Measurements from ENCODE around the gene MVK. TPM values are rescaled to one million over a fixed set of nuclear protein-coding genes. Genes with fewer than 3 reads are reported as not detected.
A peak's percentile ranks its signal among the peaks of the same experiment; 100 is the strongest.

MVK gene
- total RNA-seq, 1 donor from 2014 or later: 24.4 TPM

DNA sequence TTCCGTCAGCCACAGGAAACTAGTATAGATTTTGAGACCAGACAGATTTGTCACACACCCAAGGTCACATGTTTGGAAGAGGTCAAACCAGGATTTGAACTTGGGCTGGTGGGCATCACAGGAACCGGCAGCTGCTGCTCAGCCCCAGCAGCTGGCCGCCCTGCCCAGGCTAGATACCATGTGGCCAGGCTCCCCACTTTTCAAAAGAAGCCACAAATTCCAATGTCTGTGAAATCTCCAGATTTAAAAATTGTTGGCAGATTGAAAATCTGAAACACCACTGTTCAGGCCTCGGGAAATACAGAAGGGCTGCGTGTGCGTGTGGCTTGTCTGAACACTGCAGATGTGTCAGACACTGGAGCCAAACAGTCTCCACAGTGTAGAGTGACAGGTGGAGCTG lies 30.7 kb upstream of the MVK start:
- intact Hi-C loops (cut with DNase I): no loop called here
- ATAC-seq: no peak
- DNase-seq (ENCODE audit: low spot score): no peak

DNA sequence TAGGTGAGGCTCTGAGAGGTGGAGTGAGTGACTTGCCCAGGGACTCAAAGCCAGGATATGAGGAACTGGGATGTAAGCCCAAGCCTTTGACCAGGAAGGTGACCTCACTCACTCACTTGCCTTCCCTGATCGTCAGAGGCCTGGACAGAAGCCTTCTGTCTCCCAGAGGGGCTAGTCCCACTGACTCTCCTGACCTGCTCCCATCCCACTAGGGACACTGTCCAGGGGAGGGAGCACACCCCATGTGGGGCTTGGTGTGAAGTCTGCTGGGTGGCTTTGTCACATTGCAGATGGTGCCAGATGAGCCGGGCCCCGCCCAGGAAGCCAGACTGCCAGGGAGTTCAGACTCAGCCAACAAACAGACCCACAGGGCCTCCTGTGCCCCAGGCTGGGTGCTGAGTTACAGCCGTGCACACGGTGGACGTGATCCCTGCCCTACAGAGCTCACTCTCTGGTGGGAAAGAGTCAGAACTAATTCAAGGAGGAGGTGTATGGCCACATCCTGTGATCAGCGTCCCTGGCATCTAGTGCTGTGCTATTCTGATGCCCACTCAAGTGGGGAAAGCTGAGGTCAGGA lies 28.6 kb upstream of the MVK start:
- intact Hi-C loops (cut with DNase I): no loop called here
- DNase-seq (ENCODE audit: low spot score): no peak
- peak; percentile 27 for ATAC-seq

DNA sequence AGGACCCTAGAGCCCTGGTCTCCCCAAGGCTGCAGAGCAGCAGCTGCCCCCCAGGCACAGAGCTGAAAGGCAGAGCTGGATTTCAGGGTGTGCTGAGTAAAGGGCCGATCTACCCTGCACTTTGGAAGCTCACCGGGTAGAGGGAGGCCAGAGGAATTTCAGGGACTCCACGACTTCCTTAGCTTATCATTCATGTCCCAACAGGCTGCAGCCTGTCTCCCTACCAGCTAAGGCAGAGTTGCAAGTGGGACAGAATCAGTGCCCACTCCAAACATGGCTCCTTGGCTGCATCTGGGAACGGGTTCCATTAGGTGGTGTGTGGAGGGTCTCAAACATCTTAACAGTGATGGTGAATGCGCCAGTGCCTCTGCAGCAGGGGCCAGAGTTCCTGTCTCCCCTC lies 27.8 kb upstream of the MVK start:
- DNase-seq (ENCODE audit: low spot score): no peak
- intact Hi-C loops (cut with DNase I): no loop called here
- ATAC-seq: no peak

DNA sequence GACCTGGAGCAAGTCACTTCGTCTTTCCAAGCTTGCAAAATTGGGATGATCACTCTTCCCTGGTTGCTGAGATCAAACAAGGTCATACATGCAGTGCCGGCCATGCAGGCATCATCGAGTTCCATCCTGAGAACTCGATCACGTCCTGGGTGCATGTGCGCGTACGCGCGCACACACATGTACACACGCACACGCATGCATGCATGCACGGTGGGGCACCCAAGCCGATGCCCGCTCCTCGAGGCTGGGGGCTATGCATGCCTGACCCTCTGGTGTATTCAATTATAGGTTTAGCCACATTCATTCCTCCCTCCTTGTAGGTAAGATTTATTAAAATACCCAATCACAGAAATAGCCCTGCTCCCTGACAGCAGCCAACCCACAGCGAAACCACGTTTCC lies 26.3 kb upstream of the MVK start:
- no peak for DNase-seq (ENCODE audit: low spot score)
- no peak for ATAC-seq
- intact Hi-C loops (cut with DNase I): no loop called here

DNA sequence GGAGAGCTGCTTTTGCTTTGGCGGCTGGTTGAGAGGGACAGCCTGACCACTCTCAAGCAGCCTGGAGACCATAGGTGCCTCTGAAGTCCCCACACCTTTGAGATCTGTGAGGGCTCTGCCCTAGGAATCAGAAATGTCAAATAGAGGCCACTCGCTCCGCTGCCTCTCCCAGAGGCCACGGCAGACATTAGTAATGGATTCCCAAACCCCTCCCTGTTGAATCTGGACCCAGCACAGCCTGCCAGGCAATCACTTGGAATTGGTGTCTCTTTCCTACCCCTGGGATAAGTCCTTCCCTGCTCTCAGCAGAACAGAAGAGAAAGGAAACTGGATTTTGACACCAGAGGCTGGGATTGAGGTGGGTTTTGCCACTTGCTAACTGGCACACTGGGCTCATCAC lies 25.3 kb upstream of the MVK start:
- ATAC-seq: no peak
- no peak for DNase-seq (ENCODE audit: low spot score)
- intact Hi-C loops (cut with DNase I): no loop called here

DNA sequence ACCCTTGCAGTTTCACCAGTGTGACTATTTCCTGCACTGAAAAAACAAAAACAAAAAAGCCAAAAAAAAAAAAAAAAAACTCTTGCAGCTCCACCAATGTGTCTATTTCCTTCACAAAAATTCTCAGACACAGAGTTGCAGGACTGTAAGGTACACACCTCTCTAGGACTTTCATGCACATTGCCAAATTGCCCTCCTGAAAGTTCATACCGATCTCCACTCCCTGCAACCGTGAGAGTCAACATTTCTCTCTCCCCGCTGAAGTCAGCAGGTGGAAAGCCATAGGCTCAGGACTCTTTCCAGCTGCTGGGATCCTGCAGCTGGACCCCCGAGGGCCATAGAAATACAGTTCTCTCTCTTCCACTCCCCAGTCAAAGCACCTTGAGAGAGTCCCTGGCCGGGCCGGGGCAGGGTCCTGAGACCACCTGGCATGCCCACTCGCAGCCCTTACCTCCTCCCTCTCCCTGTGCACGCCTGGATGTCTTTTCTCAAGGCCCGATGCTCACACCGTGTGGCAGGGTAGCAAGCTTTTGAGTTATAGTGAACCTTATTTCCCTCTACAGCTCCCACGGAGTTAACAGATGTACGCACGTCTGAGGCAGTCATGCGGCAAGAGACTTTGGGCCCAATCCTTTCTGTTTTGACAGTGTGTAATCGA lies 23.9 kb upstream of the MVK start:
- no peak for ATAC-seq
- no peak for DNase-seq (ENCODE audit: low spot score)
- intact Hi-C loops (cut with DNase I): no loop called here

DNA sequence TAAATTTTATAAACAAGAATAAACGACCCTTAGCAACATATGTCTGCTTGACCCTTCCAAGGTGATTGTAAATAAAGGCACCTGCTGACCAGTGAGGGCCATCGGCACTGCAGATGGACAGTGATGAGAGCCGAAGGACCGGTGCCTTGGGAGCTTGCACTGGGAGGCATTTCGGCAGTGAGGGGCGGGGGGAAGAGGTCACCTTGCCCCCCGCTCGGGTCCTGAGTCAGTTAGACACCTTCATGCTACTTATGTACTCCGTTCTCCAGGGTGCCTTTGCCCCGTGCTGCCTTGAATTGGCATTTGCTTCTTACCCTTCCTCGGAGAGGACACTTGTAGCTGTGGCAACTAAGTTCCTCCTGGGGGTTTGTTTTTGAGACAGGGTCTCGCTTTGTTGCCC lies 23.3 kb upstream of the MVK start:
- intact Hi-C loops (cut with DNase I): no loop called here
- DNase-seq (ENCODE audit: low spot score): no peak
- ATAC-seq: no peak

DNA sequence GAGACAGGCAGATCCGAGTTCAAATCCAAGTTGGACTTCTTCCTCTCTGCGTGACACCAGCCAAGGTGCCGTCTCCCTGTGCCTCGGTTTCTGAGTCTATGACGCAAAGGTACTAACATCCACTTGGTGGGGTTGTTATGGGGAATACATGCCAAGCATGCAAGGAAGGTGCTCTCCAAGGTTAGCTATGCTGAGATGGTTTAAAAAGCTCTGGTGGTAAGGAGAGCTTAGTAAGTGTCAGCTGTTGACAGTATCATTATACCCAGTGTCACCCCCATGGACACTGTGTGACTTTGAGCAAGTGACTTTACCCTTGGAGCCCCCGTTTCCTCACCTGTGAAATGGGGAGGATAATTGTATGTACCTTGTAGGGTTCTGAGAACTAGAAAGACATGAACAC lies 22.5 kb upstream of the MVK start:
- DNase-seq (ENCODE audit: low spot score) (no peak), ATAC-seq (no peak)
- intact Hi-C loops (cut with DNase I): no loop called here

DNA sequence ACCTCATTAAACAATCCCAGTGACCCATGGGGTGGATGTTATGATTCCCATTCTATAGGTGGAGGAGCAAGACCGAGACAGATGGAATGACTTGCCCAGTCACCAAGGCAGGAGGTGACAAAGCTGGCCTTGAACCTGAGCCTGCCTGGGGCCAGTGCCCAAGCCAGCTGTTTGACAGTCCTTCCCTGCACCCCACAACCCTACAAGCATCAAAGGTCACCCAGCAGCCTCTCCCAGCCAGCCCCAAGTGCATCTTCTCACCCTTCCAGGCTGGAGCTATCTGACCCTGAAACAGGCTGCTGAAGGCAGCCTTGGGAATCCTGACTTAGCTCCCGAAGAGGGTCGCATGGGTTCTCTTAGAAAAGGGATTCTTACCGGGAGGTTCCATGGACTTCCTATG lies 20.6 kb upstream of the MVK start:
- ATAC-seq: no peak
- intact Hi-C loops (cut with DNase I): no loop called here
- DNase-seq (ENCODE audit: low spot score): no peak

DNA sequence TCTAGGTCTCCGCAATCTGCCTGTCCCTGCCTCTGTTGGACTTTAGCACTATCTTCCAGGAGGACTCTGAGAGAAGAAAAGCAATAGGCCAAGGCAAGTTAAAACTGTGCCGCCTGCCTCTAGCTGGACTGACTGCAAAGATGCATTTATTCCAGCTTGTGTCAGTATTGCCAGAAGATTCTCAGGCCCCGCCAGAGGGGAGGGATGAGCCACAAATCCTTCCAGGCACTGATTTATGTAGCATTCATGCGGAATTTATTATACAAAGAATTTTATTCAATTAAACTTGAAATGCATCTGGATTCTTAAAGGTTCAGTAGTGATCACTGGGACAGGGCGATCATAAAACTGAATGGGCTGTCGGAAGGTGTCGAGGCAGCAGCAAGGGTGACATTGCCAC lies 20.1 kb upstream of the MVK start:
- no peak for ATAC-seq
- DNase-seq (ENCODE audit: low spot score): no peak
- intact Hi-C loops (cut with DNase I): no loop called here

DNA sequence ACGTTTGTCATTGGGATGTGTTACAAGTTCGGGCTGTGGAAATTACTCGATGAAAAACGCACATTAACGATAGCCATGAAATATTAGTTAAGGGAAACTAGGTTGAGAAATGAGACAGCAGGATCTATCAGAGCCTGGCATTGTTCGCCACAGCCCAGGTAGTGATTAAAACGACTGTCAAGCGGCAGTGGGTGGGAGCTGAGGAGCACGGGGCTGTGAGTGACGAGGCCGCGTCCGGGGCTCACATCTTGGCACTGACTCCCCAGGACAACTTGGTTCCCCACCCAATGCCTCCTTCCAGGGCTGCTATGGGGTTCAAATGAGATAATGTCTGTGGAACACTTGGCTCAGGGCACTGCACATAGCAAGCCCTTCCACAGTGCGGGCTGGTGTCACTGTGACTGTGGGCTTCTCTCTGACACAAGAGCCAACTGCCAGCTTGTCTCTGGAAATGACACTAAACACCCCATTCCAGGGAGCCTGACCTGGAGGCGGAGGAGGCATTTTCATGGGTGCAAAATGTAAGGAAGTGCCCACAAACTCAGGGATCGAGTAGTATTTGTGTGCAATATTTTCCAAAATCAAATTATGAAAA lies 19.6 kb upstream of the MVK start:
- intact Hi-C loops (cut with DNase I): no loop called here
- ATAC-seq (no peak), DNase-seq (ENCODE audit: low spot score) (no peak)

DNA sequence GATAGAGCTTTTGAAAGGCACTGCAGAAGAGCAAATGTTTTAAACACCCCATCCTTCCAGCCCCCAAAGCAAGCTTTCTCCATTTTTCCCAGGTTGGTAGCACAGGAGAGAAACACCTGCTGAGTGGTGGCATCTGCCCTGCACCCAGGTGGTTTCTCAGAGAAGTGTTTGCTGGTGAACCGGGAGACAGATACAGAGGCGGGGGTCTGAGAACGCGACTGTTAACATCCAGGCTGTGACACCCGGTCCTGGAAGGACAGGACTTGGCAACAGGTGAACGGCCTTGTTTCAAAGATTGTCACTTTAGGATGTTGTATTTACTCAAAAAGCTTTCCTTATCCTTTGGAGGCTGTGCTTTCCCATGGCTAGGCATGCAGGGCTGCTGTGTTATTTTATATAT lies 18.8 kb upstream of the MVK start:
- DNase-seq (ENCODE audit: low spot score) (no peak), ATAC-seq (no peak)
- intact Hi-C loops (cut with DNase I): no loop called here

DNA sequence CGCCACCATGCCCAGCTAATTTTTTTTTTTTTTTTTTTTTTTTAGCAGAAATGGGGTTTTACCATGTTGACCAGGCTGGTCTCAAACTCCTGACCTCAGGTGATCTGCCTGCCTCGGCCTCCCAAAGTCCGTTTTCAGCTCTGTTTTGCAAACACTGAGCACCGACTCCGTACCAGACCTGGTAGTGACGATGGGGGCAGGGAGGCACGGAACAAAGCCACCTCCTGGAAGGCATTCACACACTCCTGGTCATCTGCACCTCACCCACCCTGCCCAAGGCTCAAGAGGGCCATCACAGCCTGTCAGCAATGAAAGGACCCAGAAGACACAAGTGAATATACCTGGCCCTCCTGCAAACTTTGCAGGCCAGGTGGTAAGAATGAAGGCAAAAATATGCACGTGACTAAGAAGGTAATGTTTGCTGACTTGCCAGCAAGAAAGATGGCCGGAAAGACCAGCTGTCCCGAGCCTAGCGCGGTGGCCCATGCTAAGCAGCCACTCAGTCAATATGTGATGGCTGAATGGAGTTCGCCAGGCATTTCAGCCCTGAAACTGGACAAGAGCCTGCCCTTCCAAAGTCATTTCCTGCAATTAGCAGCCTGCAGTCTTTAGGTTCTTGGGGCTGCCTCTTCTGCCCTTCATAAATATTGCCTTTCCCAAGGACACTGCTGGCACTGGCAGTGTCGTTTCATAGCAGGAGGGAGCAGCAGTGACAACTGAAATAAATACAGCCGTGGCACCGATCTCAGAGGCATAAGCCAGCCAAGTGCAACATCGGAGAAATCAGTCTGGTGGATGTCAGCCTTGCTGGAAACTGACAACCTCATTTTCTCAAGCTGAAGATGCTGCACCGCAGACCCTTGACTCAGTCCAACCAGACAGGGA lies 17.9 kb upstream of the MVK start:
- intact Hi-C loops (cut with DNase I): no loop called here
- ATAC-seq: no peak
- DNase-seq (ENCODE audit: low spot score): no peak

DNA sequence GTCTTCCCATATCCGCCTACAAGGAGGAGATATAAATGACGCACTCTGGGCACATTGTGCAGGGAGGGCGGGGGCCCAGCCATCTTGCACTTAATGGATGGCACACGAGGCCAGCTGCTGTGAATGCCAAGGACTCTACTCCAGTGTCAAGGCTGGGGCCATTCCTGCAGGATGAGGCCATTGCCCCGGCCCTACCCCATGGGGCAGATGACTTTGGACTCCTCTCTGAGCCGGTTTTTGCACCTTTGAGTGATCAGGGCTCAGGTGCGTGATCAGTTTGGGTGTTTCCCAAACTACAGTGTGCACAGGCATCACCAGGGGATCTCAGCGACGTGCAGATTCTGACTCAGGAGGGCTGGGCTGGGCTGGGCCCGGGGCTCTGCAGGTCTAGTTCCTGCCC lies 16.4 kb upstream of the MVK start:
- intact Hi-C loops (cut with DNase I): no loop called here
- no peak for DNase-seq (ENCODE audit: low spot score)
- ATAC-seq: no peak

DNA sequence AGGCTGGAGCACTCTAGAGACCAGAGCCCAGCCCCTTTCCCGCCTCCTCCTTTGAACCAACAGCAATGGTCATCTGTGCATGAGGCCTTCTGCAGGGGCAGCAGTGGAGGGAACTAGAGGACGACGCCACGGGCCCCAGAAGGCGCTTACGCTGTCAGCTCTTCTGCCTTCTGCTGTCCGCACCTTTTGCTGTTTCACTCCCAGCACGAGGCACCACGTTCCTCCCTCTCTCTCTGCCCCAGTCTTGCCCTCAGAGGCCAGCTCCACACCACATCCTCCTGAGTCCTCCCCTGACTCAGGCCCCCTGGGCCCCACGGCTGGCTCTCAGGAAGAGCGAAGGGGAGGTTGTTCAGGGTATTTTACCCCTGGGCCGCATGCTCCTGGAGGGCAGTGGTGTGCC lies 15.8 kb upstream of the MVK start:
- DNase-seq (ENCODE audit: low spot score): no peak
- intact Hi-C loops (cut with DNase I): no loop called here

DNA sequence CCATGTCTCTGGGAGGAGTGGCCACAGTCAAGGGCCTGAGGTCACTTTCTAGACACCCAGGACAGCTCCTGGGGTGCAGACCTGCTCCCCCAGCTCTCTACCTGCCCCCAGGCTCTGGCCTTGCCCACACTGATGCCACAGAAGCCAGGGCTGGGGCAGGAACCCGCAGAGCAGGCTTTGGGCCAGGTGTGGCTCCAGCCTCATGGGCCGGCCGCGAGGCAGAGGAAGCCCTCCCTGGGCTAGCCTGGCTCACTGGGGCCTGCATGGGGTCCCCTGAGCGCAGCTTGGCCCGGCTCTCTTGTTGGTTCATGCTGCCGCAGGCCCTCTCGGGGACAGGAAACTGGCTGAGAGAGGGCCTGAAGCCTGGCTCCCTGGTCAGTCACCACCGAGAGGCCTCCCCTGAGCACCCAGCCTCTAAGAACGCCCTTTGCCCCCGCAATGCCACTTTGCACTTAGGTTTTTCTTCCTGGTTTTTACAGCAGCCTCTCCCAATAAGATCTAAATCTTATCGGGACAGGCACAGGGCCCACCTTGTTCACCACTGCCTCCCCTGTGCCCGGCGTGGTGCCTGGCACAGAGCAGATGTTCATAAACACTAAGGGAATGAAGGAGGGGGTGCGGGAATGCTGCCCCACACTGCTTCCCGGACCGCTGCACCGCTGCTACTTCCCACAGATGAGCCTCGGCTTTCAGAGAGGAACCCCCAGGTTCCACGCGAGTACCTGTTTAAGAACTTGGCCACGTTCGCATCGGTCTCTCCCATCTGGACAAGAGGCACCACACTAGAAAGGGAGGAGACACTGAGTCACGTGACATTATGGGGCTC lies 15.0 kb upstream of the MVK start:
- DNase-seq (ENCODE audit: low spot score) (no peak), ATAC-seq (no peak)
- intact Hi-C loops (cut with DNase I): no loop called here

More for the DNA sequence above, 15.8 kb upstream of the MVK start:
- ATAC-seq: no peak

DNA sequence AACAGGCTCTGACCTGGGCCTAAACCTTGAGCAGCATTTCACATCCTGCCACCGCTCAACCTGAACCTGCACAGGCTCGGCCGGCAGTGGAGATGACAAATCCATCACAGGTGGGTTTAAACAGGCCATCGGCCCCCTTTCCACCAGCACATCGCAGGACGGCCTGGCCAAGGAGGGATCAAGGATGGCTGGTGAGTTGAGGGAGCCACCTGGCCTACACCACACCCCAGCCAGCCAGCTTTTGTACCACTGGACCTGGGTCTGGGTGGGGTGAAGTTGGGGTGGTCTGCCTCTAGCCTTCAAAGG lies 14.4 kb upstream of the MVK start:
- ATAC-seq (no peak), DNase-seq (ENCODE audit: low spot score) (no peak)
- intact Hi-C loops (cut with DNase I): no loop called here

DNA sequence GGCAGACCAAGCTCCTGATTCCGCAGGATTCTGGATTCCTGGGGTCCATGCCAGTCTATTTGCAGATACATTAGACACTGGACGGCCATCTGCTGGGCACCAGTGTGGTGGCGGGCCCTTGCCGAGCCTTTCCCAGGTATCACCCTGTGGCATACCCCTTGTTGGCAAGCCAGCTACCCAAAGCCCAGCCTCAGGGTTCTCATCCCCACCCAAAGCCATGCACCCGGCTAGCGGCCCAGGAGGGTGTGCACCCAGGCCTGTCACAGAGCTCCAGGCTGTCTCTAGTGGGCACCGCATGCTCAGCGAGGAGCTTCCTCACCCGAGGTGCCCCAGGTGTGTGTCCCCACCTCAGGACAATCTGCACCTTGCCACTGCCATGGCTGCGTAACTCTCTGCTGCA lies 14.0 kb upstream of the MVK start:
- ATAC-seq (no peak), DNase-seq (ENCODE audit: low spot score) (no peak)
- intact Hi-C loops (cut with DNase I): no loop called here

DNA sequence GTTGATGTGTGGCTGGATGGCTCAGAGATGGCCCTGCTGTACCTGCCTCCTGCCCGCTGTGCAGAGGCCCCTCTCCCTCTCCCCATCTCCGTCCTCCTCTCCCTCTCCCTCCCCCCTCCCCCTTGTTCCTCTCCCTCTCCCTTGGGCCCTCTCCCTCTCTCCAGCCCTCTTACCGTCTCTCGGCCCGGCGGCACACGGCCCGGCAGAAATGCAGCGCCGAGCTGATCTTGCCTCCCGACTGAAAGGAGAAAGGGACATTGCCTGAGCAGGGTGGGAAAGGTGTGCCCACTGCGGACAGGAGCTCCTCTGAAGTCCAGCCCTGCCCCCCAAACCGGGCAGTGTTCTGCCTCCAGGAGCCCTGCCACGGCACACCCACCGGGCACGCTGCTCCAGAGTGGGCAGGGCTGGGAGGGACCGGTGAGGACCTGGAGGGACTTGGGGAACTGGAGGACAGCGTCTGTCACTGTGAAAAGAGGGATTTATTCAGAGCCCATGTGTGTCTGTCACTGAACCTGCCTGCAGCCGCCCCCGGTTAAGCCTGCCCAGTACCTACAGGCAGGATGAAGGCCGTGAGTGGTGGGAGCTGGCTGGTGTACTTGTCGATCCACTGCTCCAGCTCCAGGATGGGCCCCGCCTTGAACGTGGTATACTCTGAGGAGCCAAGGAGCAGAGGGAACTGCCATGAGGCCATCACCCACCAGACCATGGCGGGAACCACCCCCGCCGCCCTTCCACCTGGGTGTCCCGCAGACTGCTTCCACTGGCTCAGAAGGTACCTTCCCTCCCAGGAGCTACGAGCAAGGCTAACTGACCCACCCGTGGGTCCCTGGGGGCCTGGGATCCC lies 12.5 kb upstream of the MVK start:
- intact Hi-C loops (cut with DNase I): no loop called here
- DNase-seq (ENCODE audit: low spot score) (no peak), ATAC-seq (no peak)

Measured in sciatic nerve (tissue), 2 donors.